GM21576 (cell line): ENCODE data around the gene ENC1.

ENCODE experiments used
- ATAC-seq: cut with Tn5 transposase; IDR thresholded peaks from one replicate; pipeline ENCODE4 v1.9.1; 2021; ENCODE audit warnings: mild to moderate bottlenecking, moderate library complexity; ENCODE audit not compliant: unreplicated experiment

ENC1 gene

DNA sequence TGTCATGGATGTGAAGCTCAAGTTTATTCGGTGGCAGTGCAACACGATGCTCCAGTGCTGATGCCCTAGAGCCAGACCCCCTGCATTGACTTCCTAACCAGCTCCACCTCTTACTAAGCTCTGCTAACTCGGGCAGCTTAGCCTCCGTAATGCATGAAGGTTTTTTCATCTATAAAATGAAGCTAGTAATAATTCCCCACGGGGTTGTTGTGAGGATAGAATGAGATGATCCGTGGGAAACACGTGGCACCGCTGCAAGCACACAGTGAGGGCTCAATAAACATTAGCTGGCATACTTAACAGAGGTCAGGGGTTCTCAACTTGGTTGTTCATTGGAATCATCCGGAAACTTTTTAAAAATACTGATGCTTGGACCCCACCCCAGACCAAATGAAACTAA is 6.8 kb downstream of the ENC1 start:
- ATAC-seq: no peak

- ATAC-seq: no peak
Measured at GRCh38 chr5:74632947-74633356, 7.6 kb downstream of the ENC1 start.

DNA sequence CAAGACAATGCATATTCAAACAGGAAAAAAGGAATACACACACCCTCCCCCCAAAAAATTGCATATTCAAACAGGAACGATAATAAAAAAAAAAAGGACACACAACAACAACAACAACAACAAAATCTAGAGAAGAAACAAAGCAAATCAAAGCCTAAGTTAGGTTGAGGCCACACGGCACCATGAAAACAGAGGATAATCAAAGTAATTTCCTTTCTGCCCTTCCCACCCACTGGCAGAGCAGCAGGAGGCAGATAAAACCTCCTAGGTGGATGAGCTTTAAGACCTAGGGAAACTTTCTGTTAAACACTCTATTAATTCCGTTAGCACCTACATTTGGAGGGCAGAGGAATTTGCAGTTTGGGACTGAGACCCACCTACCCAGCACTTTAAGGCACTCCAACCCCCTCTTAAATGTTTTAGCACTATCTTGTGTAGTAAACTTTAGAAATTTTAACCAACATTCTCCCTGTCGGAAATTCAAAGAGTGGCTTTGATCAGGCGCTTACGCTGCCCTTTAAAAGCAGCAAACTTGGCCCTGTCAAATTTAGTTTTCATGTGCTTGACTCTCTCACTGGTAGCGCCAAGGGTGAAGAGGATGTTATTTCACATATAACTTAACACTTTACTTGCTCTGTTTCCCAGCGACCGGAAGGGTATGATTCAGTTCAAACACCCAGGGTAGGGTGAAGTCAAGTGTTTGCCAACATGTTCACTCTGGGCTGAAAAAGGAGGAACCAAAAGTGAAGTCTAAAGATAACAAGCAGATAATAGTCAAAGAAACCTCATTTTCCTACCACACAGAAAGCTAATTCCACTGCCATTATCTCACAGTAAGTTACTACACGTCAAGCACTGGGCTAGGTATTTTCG is 9.2 kb downstream of the ENC1 start:
- ATAC-seq: peak; percentile 93

DNA sequence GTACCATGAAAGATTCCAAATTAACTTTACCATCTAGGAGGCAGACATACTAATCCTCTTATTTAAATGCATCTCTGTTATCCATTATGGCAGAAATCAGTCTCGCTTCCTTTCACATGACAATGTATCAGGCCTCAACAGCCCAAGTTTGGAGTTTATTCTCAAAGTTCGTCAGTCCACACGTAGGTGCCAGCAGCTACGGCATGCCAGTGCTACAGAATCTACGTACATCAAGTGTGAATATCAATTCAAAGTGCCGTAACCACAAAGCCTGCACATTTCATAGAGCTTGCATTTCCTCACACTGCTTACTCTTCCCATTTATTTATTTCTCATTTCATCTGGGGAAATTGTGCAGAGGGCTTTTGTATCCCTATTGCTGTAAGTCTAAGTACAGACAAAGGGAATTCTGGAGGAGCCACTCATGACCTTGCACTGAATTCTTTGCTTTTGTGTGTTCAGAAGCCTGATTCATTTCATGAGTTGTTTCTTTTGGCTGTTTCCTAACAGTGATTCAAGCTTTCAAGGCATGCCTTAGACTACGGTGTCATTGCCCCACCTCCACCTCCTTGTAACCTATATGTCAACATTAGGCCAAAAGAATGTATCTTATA is 10.0 kb downstream of the ENC1 start:
- ATAC-seq: no peak

- no peak for ATAC-seq
Measured at GRCh38 chr5:74629326-74629725, 11.2 kb downstream of the ENC1 start.

GRCh38 chr5:74628359-74628758 is 12.2 kb downstream of the ENC1 start:
- no peak for ATAC-seq

DNA sequence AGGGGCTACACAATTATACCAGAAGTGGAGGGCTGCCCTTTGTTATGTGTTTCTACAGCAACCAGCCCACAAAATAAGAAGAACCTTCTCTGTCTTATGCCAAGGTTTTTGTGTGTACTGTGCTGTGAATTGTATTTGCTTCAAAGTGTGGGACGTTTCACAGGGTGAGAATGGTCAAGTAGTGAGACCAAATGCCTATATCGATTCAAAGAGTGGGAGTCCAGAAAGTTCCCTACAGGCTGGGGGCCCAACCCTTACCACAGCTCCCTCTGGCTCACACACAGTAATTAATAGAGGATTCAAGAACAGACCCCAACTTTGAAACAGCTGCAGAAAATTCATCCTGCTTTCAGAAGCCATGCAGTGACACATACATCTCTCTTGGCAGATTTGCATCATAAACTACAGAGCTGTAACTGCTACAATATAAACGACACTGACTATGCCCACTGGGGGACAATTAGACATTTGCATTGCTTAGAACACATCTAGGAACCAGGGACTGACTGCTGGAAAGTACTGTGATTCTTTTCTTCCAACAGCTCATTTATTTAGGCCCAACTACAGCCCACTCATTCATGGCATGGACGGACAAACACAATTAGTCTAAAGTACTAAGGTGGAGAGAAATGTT is 12.8 kb downstream of the ENC1 start:
- no peak for ATAC-seq

- ATAC-seq: no peak
Measured at GRCh38 chr5:74626386-74627222, 13.9 kb downstream of the ENC1 start.

DNA sequence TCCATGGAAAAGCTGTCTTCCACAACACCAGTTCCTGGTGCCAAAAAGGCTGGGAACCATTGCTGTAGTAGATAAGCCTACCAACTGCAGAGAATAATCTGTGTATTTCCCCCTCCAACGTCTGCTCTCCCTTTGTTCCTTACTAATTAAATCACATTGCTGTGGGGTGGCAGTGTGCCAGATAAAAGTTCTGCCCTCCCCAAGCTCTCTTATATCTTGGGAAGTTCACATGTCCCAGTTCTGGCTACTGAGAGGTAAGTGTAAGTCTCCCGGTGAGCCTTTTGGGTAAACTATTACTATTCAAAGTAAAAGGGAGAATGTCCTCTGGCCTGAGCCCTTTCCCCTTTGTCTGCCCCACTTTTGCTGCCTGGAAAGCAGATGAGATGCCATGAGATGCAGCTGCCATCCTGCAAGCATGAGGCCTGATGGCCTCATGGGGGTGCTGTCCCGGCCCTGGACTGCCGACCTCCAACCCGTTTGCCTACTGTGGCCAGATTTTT is 14.7 kb downstream of the ENC1 start:
- no peak for ATAC-seq

DNA sequence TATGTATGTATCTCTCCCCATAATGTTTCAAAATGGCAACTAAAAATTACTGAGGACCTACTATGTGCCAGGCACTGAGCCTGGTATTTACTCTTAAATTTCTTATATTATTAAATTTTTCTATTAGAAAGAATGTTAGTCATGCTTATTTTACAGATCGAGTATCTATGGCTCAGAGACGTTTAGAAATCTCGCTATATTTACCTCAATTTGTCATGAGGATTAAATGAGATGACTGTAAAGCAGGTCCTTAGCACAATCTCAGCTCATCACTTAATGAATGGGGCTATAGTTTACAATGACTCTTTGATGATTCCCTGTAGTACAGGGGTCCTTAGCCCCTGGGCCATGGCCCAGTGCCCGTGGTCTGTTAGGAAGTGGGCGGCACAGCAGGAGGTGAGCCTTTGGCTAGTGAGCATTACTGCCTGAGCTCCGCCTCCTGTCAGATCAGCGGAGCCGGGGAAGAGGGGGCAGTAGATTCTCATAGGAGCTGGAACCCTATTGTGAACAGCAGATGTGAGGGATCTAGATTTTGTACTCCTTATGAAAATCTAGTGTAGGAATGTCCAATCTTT is 15.5 kb downstream of the ENC1 start:
- no peak for ATAC-seq

DNA sequence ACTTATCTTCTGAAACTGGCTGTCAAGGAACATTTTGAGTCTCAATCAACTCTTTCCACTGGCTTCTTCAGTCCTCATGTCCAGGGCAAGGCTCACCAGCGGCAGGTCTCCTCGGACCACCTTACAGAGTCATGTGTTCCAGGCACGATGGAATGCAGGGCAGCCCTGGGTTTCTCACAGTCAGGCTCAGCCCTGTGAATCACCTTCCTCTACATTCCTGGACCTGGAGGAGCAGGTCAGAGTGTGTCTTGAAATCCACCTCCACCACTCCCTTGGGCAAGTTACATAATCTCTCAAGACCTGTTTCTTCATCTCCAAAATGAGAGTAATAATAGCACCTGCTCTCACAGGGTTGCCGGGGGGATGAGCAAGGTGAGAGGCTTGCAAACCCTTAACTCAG is 16.0 kb downstream of the ENC1 start:
- no peak for ATAC-seq

- no peak for ATAC-seq
Measured at GRCh38 chr5:74623748-74624408, 16.6 kb downstream of the ENC1 start.

DNA sequence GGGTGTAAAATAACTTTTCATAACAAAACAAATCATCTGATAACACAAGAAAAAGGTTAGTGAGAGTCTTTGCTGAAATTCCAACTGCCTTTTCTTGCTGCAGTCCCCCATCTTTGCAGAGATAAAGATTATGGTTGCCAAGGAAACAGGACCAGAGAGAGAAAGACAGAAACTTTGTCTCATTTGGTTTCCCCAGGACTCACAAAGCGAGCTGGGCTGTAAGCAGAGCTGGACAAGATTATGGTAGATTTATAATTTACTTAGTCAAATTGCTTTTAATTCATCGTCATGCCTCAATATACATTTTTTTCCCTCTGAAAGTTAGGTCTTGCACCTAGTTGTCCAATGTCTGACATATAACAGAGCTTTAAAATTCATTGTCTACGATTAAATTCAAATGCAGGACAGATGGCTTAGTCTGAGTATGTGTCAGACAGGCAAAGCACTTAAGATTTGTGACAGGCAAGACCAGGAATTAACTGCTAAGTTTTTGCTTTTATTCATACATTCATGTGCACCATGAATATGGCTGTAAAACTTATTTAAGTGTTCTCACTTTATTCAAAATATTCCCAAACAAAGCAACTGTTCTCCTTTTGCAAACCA is 17.4 kb downstream of the ENC1 start:
- no peak for ATAC-seq

DNA sequence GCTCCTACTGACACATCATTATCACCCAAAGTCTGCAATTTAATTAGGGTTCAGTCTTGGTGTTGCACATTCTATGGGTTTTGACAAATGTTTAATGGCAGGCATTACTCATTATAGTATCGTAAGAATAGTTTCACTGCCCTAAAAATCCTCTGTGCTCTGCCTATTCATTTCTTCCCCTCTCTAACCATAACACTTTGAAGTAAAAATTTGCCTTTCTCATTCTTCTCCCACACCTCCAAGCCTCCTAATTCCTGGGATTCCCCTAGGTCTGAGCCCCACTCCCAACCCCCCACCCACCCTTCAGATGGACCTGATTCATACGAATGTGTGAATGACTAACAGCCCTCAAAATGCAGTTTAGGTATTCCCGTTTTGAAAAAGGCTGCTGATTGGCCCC is 18.4 kb downstream of the ENC1 start:
- no peak for ATAC-seq

- ATAC-seq: no peak
Measured at GRCh38 chr5:74621492-74621891, 19.0 kb downstream of the ENC1 start.

DNA sequence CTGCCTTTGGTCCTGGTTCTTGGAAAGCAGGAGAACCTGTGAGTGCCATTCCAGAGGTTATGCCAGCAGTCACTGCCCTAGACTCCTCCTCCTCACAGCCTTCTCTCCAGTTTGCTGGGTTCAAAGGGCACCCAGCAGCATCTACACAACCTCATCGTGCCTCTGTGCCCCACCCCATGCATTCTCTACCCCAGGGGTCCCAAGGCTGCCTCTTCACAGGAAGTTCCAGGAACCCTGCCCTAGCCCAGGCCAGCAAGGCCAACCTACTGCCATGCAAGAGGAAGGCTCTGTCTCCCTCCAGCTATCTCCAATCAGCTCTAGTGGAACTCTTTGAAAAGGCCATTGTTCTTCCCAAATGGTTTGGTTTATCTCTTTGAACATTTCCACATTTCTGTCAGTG is 21.2 kb downstream of the ENC1 start:
- no peak for ATAC-seq

DNA sequence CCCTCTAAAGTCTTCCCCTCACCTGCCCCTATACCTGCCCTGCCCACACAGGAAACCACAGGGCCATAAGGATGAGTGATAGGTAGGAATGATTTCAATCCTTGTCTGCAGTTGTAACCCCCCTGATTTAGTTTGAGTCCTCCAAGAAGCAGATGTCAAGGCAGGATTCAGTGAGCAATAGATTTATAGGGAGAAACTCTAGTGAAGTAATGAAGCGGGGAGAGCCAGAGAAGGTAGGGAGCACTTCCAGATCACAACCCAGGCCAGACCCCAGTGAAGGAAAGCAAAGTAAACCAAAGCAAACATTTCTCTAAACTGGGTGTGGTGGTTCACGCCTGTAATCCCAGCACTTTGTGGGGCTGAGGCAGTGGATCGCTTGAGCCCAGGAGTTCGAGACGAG is 22.4 kb downstream of the ENC1 start:
- no peak for ATAC-seq

DNA sequence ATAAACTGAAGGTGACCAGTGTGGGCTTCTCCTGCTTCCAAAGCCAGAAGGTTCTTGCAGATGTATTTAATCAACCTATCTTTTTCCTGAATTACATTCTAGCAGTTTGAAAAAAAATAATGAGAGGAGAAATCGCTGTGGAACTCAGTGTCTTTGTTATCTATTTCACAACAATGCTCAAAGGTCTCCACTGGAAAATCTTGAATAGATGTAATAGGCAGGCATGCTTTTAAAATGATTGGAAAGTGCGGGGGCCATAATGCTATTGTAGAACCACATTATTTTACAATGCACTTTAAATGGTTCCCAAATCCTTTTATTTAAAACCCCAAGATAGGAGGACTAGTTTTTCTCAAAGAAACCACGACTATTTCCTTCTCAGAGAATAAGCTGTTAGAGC is 23.3 kb downstream of the ENC1 start:
- no peak for ATAC-seq

- no peak for ATAC-seq
Measured at GRCh38 chr5:74616236-74617146, 24.0 kb downstream of the ENC1 start.
